HG03039 (cell line): ENCODE measurements around the gene TMBIM1.
A peak's percentile ranks its signal among the peaks of the same experiment; 100 is the strongest.

Experiments
- ATAC-seq: cut with Tn5 transposase; IDR thresholded peaks from one replicate; pipeline ENCODE4 v1.9.1; 2021; ENCODE audit warnings: mild to moderate bottlenecking, moderate library complexity; ENCODE audit not compliant: unreplicated experiment

TMBIM1 gene

GRCh38 chr2:218259099-218259961 lies 33.0 kb downstream of the TMBIM1 start:
- ATAC-seq = no peak

GRCh38 chr2:218257390-218257981 lies 34.8 kb downstream of the TMBIM1 start:
- ATAC-seq = peak; percentile 65

- ATAC-seq = no peak
Observed at GRCh38 chr2:218256612-218257350, 35.5 kb downstream of the TMBIM1 start.

- ATAC-seq = no peak
Observed at GRCh38 chr2:218255446-218255845, 36.9 kb downstream of the TMBIM1 start.

- no peak for ATAC-seq
Observed at GRCh38 chr2:218253232-218253625, 39.1 kb downstream of the TMBIM1 start.

GRCh38 chr2:218252509-218253231 lies 39.6 kb downstream of the TMBIM1 start:
- no peak for ATAC-seq

GRCh38 chr2:218249691-218250090 lies 42.6 kb downstream of the TMBIM1 start:
- ATAC-seq = no peak

- ATAC-seq = no peak
Observed at GRCh38 chr2:218245214-218245613, 47.1 kb downstream of the TMBIM1 start.

GRCh38 chr2:218244665-218245064 lies 47.6 kb downstream of the TMBIM1 start:
- ATAC-seq = no peak

GRCh38 chr2:218244204-218244603 lies 48.1 kb downstream of the TMBIM1 start:
- ATAC-seq = no peak

GRCh38 chr2:218238887-218239286 lies 53.4 kb downstream of the TMBIM1 start:
- ATAC-seq = no peak

- ATAC-seq = no peak
Observed at GRCh38 chr2:218236829-218237228, 55.5 kb downstream of the TMBIM1 start.

- no peak for ATAC-seq
Observed at GRCh38 chr2:218235017-218235416, 57.3 kb downstream of the TMBIM1 start.

- ATAC-seq = no peak
Observed at GRCh38 chr2:218234521-218234920, 57.8 kb downstream of the TMBIM1 start.

GRCh38 chr2:218233543-218233942 lies 58.8 kb downstream of the TMBIM1 start:
- ATAC-seq = no peak

GRCh38 chr2:218230882-218231281 lies 61.4 kb downstream of the TMBIM1 start:
- no peak for ATAC-seq

GRCh38 chr2:218229851-218230250 lies 62.5 kb downstream of the TMBIM1 start:
- ATAC-seq = no peak

GRCh38 chr2:218229239-218229638 lies 63.1 kb downstream of the TMBIM1 start:
- ATAC-seq = peak; percentile 82

- no peak for ATAC-seq
Observed at GRCh38 chr2:218228366-218229090, 63.8 kb downstream of the TMBIM1 start.

GRCh38 chr2:218226903-218227302 lies 65.4 kb downstream of the TMBIM1 start:
- no peak for ATAC-seq
